Heart right ventricle (tissue), 16 donors: ENCODE data around the gene LARGE1. TPM values are rescaled to one million over a fixed set of nuclear protein-coding genes. Genes with fewer than 3 reads are reported as not detected.
A peak's percentile ranks its signal among the peaks of the same experiment; 100 is the strongest.

Source experiments
- ATAC-seq, 8 donors: fragments of 200-7000 bp; cut with Tn5 transposase; one replicate each; pipeline ENCODE4 v1.9.1; 2020; ENCODE audit warnings: mild to moderate bottlenecking in 8 of 8, moderate library complexity in 8 of 8, moderate number of reproducible peaks in 1 of 8
- DNase-seq, 2 donors: peaks; one replicate each; pipeline ENCODE4 v3.0.0-alpha.2; 2020
- H3K27ac ChIP-seq, 10 donors: fragments of 200-600 bp; sonication (generic) in 2 of 10; one replicate each; pipeline versions ENCODE4 v1.5.0 to v1.8.0; 2020 to 2022; ENCODE audit warnings: mild to moderate bottlenecking in 3 of 10
- H3K27me3 ChIP-seq, 7 donors: fragments of 200-600 bp; one replicate each; pipeline ENCODE4 v1.8.0; 2021 to 2022; ENCODE audit warnings: mild to moderate bottlenecking in 2 of 7
- H3K36me3 ChIP-seq, 9 donors: fragments of 200-600 bp; sonication (generic) in 1 of 9; one replicate each; pipeline versions ENCODE4 v1.5.0 to v1.8.0; 2020 to 2022; ENCODE audit warnings: mild to moderate bottlenecking in 2 of 9
- H3K4me1 ChIP-seq, 9 donors: fragments of 200-600 bp; sonication (generic) in 1 of 9; one replicate each; pipeline versions ENCODE4 v1.5.0 to v1.8.0; 2020 to 2022; ENCODE audit warnings: mild to moderate bottlenecking in 4 of 9
- H3K4me3 ChIP-seq, 10 donors: fragments of 200-600 bp; sonication (generic) in 2 of 10; one replicate each; pipeline versions ENCODE4 v1.5.0 to v1.8.0; 2020 to 2022; ENCODE audit warnings: mild to moderate bottlenecking in 7 of 10, moderate library complexity in 2 of 10
- H3K9me3 ChIP-seq, 11 donors: fragments of 200-600 bp in 10 of 11; sonication (generic) in 2 of 11; one replicate each; pipeline versions ENCODE4 v1.5.0 to v1.8.0; 2013 to 2022; ENCODE audit warnings: mild to moderate bottlenecking in 2 of 11, control low read depth in 1 of 11, moderate library complexity in 1 of 11
- CTCF ChIP-seq, 9 donors: fragments of 200-600 bp; sonication (generic) in 2 of 9; IDR thresholded peaks; one replicate each; pipeline versions ENCODE4 v1.5.0 to v1.8.0; 2021 to 2022; ENCODE audit warnings: antibody characterized with exemption in 9 of 9, mild to moderate bottlenecking in 5 of 9, moderate library complexity in 1 of 9
- WGBS, 2 donors: extraction: QIAGEN DNeasy Blood & Tissue Kit; methylation state at CpG; one replicate each; pipeline ENCODE4 v1.1.7; 2013; ENCODE audit warnings: inconsistent platforms in 1 of 2; 5-methylcytosine and 5-hydroxymethylcytosine counted together
- intact Hi-C, 10 donors: fragments of 100-400 bp; cut with DNase I; formaldehyde crosslinking; loops; one replicate each; pipeline versions ENCODE4 v1.11.1 to v1.14.2; 2022
- polyA plus RNA-seq, 2 donors: library from polyadenylated mRNA; stranded (reverse); fragments of 200-250 nt; gene quantifications; one replicate each; pipeline ENCODE4 v1.2.3, GENCODE V29; 2013
- total RNA-seq, 10 donors: library from RNA; stranded (reverse); fragmentation: NEBNext Ultra II Directional in 3 of 10; extraction: Animal tissue kit (Norgen Biotek cat#: 25700) in 3 of 10; gene quantifications; one replicate each; pipeline versions ENCODE4 v1.2.1 to v1.2.4, GENCODE V29; 2021 to 2023
- donor health status: Arrhythmogenic right ventricular cardiomyopathy.
- donor health status: ischemic (EF 13 %, LVEDD 7.1; RV severe dilation, severe dysfunction).
- donor health status: healthy with polysubstance abuse.
- donor health status: DM: no; HTN: yes; CAD: no.
- donor health status: DM: no; HTN: no; CAD: no.
- donor health status: ischemic (EF 25% LVEDD 6.9; RV normal size, moderate dysfunction).
- donor health status: ischemic (EF 25% LVEDD 5.7; RV mildly dilated, moderate dysfunction).
- donor health status: healthy.
- donor health status: DM: yes; HTN: yes; CAD: no.
- donor health status: Ischemic cardiomyopathy.
- donor health status: ischemic (EF 35%, LVEDD 5.7; RV mildly dilated, moderate dysfunction).
- donor health status: nonischemic (EF 11% LVEDD 7.7; RV severe dilation, severe dysfunction).
- donor health status: DM: yes; HTN: yes; CAD: no.
- donor health status: PGD.
- donor health status: ischemic (EF 29% LVEDD 5.4; RV normal size, mild dysfunction).
- donor health status: nonischemic (EF 23%, LVEDD 6.1; RV moderate dilation, normal function).

The LARGE1 gene
- total and polyA plus RNA-seq, 12 donors = 33.7 to 184 (median 144) TPM

GRCh38 chr22:33865996-33866395 is 54.3 kb downstream of the LARGE1 start:
- H3K9me3 ChIP-seq = no peaks in the 10 kb centered on the region
- no peak for TF ChIP-seq CTCF (IDR thresholded peaks at IDR 0.05)
- H3K4me3 ChIP-seq = no peak overlapping the region
- H3K4me1 ChIP-seq = peaks cover 12 to 82% (median 56%) of the 10 kb centered on the region in 9 donors
- no peak for DNase-seq
- H3K27ac ChIP-seq = peak overlapping the region in 9 of 10 donors; percentile 36 to 87 (median 82)
- H3K27me3 ChIP-seq = no peaks in the 10 kb centered on the region
- WGBS, 2 donors = 96 to 100% methylated on average over 1 of the region's 1 CpG
- no peak for ATAC-seq
- intact Hi-C loops = loop anchor here in 1 of 10 donors (5.0 to 10.0 kb wide), 2 partner anchors 34 to 51 kb away; no protein-coding TSS in a partner anchor
- H3K36me3 ChIP-seq = no peaks in the 10 kb centered on the region

- H3K9me3 ChIP-seq = no peaks in the 10 kb centered on the region
- no peak for DNase-seq
- no peaks in the 10 kb centered on the region for H3K27me3 ChIP-seq
- H3K36me3 ChIP-seq = no peaks in the 10 kb centered on the region
- ATAC-seq = no peak
- intact Hi-C loops = loop anchor here in 1 of 10 donors (5.0 to 10.0 kb wide), 2 partner anchors 33 to 50 kb away; no protein-coding TSS in a partner anchor
- H3K27ac ChIP-seq = peak overlapping the region in 9 of 10 donors; percentile 65 to 87 (median 82)
- no peak overlapping the region for H3K4me3 ChIP-seq
- 48 to 57% methylated on average over 5 of the region's 5 CpGs for WGBS, 2 donors
- H3K4me1 ChIP-seq = peaks cover 12 to 88% (median 62%) of the 10 kb centered on the region in 9 donors
- no peak for TF ChIP-seq CTCF (IDR thresholded peaks at IDR 0.05)
Observed at GRCh38 chr22:33865248-33865647, 55.0 kb downstream of the LARGE1 start.

- 40 to 53% methylated on average over 7 of the region's 7 CpGs for WGBS, 2 donors
- ATAC-seq = peak; percentile 41 to 88 (median 67)
- TF ChIP-seq CTCF (IDR thresholded peaks at IDR 0.05) = no peak
- no peaks in the 10 kb centered on the region for H3K36me3 ChIP-seq
- no peaks in the 10 kb centered on the region for H3K9me3 ChIP-seq
- no peaks in the 10 kb centered on the region for H3K27me3 ChIP-seq
- peak; percentile 27 to 37 for DNase-seq
- intact Hi-C loops = loop anchor here in 1 of 10 donors (5.0 to 10.0 kb wide), 2 partner anchors 32 to 50 kb away; no protein-coding TSS in a partner anchor
- no peak overlapping the region for H3K4me3 ChIP-seq
- H3K4me1 ChIP-seq = peaks cover 12 to 83% (median 57%) of the 10 kb centered on the region in 9 donors
- H3K27ac ChIP-seq = peak overlapping the region in 9 of 10 donors; percentile 65 to 87 (median 82)
Observed at GRCh38 chr22:33864723-33865130, 55.5 kb downstream of the LARGE1 start.

GRCh38 chr22:33861216-33861875 is 58.9 kb downstream of the LARGE1 start:
- H3K27me3 ChIP-seq = no peaks in the 10 kb centered on the region
- peaks cover 4 to 55% (median 27%) of the 10 kb centered on the region in 9 donors for H3K4me1 ChIP-seq
- ATAC-seq (no peak), DNase-seq (no peak)
- no peak for TF ChIP-seq CTCF (IDR thresholded peaks at IDR 0.05)
- no peaks in the 10 kb centered on the region for H3K9me3 ChIP-seq
- 78 to 81% methylated on average over 12 of the region's 12 CpGs for WGBS, 2 donors
- intact Hi-C loops = loop anchor here in 1 of 10 donors (10.0 kb wide), 1 partner anchor 47 kb away; no protein-coding TSS in a partner anchor
- no peak overlapping the region for H3K4me3 ChIP-seq
- peak overlapping the region in 6 of 10 donors; percentile 0 to 44 (median 30) for H3K27ac ChIP-seq
- no peaks in the 10 kb centered on the region for H3K36me3 ChIP-seq
